ENCODE results near the gene TRAPPC2L. TPM values are rescaled to one million over a fixed set of nuclear protein-coding genes. Genes with fewer than 3 reads are reported as not detected.
"Not testable (repeated sequence)": the region's sequence is repeated elsewhere in the genome, so short reads cannot be mapped to it uniquely, and the experiment has no call there.

Gene TRAPPC2L
- total RNA-seq, 1 donor from 2014 or later: 41.2 TPM

- ATAC-seq (no peak), DNase-seq (ENCODE audit: low spot score) (no peak)
- intact Hi-C loops (cut with DNase I): no loop called here
Observed at GRCh38 chr16:88817785-88818574, 38.9 kb upstream of the TRAPPC2L start.

GRCh38 chr16:88818575-88818874 is 38.4 kb upstream of the TRAPPC2L start:
- intact Hi-C loops (cut with DNase I): no loop called here
- DNase-seq (ENCODE audit: low spot score) (no peak), ATAC-seq (no peak)

GRCh38 chr16:88819126-88819525 is 37.8 kb upstream of the TRAPPC2L start:
- DNase-seq (ENCODE audit: low spot score) (no peak), ATAC-seq (no peak)
- intact Hi-C loops (cut with DNase I): no loop called here

DNA sequence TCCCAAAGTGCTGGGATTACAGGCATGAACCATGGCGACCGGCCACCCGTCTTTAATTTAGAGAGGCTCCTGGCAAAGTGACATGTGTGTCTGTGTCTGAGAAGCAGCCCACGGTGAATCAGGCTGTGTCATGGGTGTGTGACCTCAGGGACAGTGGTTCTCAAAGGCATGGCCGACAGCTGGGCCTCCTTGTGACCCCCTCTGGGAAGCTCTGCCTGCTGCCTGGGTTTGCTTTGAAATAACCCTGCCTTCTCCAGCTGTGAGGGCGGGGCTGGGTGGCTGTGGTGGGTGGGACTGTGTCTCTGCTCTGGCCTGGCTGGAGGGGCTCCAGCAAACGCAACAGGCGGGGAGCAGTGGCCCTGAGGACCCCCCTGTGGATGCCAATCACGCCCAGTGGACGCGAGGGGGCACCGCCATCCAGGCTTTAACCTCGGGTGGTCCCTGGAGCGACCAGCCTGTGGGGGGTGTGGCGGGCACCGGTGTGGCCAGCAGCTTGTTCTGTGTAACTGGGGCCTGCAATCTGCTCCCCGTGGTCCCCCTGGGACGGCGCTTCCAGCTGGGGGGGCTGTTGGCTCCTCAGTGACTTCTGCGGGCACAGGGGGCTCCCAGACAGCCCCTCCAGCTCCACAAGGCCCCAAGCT is 36.4 kb upstream of the TRAPPC2L start:
- intact Hi-C loops (cut with DNase I): no loop called here
- no peak for ATAC-seq
- DNase-seq (ENCODE audit: low spot score): no peak

- DNase-seq (ENCODE audit: low spot score) (no peak), ATAC-seq (no peak)
- intact Hi-C loops (cut with DNase I): no loop called here
Observed at GRCh38 chr16:88821168-88821850, 35.6 kb upstream of the TRAPPC2L start.

- intact Hi-C loops (cut with DNase I): no loop called here
- no peak for ATAC-seq
- no peak for DNase-seq (ENCODE audit: low spot score)
Observed at GRCh38 chr16:88822281-88823040, 34.5 kb upstream of the TRAPPC2L start.

DNA sequence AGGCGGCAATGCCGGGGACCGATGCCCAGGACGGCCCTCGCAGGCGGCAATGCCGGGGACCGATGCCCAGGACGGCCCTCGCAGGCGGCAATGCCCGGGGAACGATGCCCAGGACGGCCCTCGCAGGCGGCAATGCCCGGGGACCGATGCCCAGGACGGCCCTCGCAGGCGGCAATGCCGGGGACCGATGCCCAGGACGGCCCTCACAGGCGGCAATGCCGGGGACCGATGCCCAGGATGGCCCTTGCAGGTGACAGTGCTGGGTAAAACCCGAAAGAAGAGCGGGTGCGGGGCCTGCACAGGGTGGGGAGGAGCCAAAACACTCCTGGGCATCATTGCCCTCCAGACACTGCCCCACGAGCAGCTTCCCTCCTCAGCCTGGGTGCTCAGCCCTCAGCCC is 33.3 kb upstream of the TRAPPC2L start:
- intact Hi-C loops (cut with DNase I); ATAC-seq; DNase-seq (ENCODE audit: low spot score): not testable (repeated sequence)

DNA sequence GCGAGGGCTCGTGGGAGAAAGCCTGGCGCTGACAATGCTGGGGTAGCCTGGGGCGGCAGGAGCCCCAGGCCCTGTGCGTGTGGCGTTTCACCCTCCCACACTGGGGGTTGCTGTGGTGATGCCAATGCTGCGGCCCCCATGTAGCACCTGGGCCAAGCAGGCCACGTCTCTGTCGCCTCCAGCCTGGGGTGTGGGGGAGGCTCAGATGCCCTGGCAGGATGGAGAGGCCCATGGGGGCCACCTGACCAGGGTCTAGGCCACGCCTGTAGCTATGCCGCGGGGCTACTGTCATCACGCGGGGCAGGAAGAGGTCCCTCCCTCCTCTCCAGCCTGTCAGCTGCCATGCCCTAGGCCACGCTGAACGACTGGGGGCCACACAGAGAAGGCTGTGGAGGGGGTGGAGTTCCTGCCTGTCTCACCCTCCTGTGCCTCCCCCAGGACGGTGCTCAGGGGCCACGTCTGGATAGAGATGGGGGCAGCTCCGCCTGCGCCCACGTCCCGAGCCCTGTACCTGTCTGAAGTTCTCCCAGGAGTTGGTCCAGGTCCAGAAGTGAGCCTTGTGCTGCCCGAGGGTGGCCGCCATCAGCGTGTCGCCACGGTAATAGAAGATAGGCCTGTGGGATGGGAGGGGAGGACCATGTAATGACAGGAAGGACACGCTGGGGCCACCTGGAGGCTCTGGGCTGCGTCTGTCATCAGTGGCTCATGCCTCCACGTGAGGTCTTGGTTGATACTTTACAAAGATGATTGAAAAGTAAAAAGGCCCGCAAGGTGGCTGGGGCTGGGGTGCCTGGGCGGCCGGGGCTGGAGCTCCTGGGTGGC is 32.5 kb upstream of the TRAPPC2L start:
- intact Hi-C loops (cut with DNase I): no loop called here
- no peak for ATAC-seq
- no peak for DNase-seq (ENCODE audit: low spot score)

DNA sequence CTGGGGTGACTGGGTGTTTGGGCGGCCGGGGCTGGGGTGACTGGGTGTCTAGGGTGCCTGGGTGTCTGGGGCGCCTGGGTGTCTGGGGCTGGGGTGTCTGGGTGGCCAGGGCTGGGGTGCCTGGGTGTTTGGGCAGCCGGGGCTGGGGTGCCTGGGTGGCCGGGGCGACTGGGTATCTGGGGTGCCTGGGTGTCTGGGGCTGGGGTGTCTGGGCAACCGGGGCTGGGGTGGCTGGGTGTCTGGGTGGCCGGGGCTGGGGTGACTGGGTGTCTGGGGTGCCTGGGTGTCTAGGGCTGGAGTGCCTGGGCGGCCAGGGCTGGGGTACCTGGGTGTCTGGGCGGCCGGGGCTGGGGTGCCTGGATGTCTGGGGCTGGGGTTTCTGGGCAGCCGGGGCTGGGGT is 31.8 kb upstream of the TRAPPC2L start:
- ATAC-seq (no peak), DNase-seq (ENCODE audit: low spot score) (no peak)
- intact Hi-C loops (cut with DNase I): no loop called here

GRCh38 chr16:88826070-88826840 is 30.7 kb upstream of the TRAPPC2L start:
- intact Hi-C loops (cut with DNase I): no loop called here
- ATAC-seq: no peak
- DNase-seq (ENCODE audit: low spot score): no peak

- ATAC-seq (no peak), DNase-seq (ENCODE audit: low spot score) (no peak)
- intact Hi-C loops (cut with DNase I): no loop called here
Observed at GRCh38 chr16:88827727-88828126, 29.2 kb upstream of the TRAPPC2L start.

DNA sequence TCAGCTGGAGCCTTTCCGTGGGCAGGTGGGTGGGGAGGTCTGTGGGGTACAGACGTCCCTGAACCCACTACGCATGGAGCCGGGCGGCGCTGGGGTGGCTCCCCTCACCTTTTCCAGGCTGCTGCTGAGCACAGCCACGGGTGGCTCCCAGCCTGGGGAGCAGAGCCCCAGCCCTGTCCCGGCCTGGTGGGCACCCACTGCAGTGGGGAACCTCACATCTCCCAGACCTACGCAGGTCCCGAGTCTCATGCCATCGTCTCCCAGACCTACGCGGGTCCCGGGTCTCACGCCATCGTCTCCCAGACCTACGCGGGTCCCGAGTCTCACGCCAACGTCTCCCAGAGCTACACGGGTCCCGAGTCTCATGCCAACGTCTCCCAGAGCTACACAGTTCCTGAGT is 28.2 kb upstream of the TRAPPC2L start:
- ATAC-seq (no peak), DNase-seq (ENCODE audit: low spot score) (no peak)
- intact Hi-C loops (cut with DNase I): no loop called here

GRCh38 chr16:88830258-88830657 is 26.7 kb upstream of the TRAPPC2L start:
- ATAC-seq (no peak), DNase-seq (ENCODE audit: low spot score) (no peak)
- intact Hi-C loops (cut with DNase I): no loop called here

DNA sequence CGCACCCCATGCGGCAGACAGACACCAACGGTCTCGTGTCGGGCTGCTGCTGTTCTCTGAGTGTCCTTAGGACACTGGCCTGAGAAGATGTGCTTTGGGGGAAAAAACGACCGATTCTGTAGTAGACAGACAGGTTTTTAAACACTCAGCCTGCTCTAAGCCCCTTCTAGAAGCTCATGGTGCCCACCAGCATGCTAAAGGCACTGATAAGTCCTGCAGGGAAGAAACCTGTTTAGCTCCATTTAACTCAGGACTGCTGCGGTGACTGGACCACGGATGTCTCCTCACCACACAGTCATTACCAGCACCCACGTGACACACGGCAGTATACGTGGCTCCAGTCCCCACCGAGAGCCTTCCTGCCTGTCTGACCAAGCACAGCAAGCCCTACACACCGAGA is 26.1 kb upstream of the TRAPPC2L start:
- intact Hi-C loops (cut with DNase I): no loop called here

GRCh38 chr16:88831838-88832237 is 25.1 kb upstream of the TRAPPC2L start:
- DNase-seq (ENCODE audit: low spot score) (no peak), ATAC-seq (no peak)

More for the DNA sequence above, 26.1 kb upstream of the TRAPPC2L start:
- DNase-seq (ENCODE audit: low spot score) (no peak), ATAC-seq (no peak)

GRCh38 chr16:88833086-88833485 is 23.8 kb upstream of the TRAPPC2L start:
- no peak for ATAC-seq

More at GRCh38 chr16:88831838-88832237, 25.1 kb upstream of the TRAPPC2L start:
- intact Hi-C loops (cut with DNase I): no loop called here

GRCh38 chr16:88834670-88835069 is 22.3 kb upstream of the TRAPPC2L start:
- ATAC-seq: no peak
- DNase-seq (ENCODE audit: low spot score): no peak
- intact Hi-C loops (cut with DNase I): no loop called here

More at GRCh38 chr16:88833086-88833485, 23.8 kb upstream of the TRAPPC2L start:
- intact Hi-C loops (cut with DNase I): no loop called here
- no peak for DNase-seq (ENCODE audit: low spot score)

GRCh38 chr16:88835383-88835782 is 21.5 kb upstream of the TRAPPC2L start:
- ATAC-seq (peak; percentile 79), DNase-seq (ENCODE audit: low spot score) (no peak)
- intact Hi-C loops (cut with DNase I): no loop called here
